A673 (cell line): ENCODE data around the gene PRRT2.

ENCODE experiments used
- CTCF ChIP-seq: fragments of 300-800, 200-600 bp; sonication (generic); conservative IDR thresholded peaks from 2 replicates; pipeline ENCODE4 v1.5.1; 2017; ENCODE audit warnings: low read depth, mild to moderate bottlenecking, antibody characterized with exemption, low read length, moderate library complexity, mixed read lengths
- EZH2 ChIP-seq: fragments of 200-600 bp; sonication (generic); IDR thresholded peaks from 2 replicates; pipeline ENCODE4 v1.6.1; 2017; ENCODE audit warnings: borderline replicate concordance, low read depth, mild to moderate bottlenecking, mixed read lengths, antibody characterized with exemption, low read length; ENCODE audit not compliant: poor library complexity, severe bottlenecking

- TF ChIP-seq CTCF (peak; percentile 26; the same call in 1 of the 2 replicates), EZH2 (no peak)
Observed at GRCh38 chr16:29842732-29843346, 30.8 kb downstream of the PRRT2 start.
